Prostate gland (tissue), 2 donors: Measurements from ENCODE around the gene ADAM8.

Experiments
- POLR2A ChIP-seq: fragments of 450-650 bp; IDR thresholded peaks from one replicate; pipeline ENCODE4 v1.6.1; 2016; ENCODE audit warnings: antibody characterized with exemption, mild to moderate bottlenecking
- POLR2AphosphoS5 ChIP-seq: sonication (generic); formaldehyde crosslinking; IDR thresholded peaks from one replicate; pipeline ENCODE4 v1.6.1; 2017; ENCODE audit warnings: antibody characterized with exemption
- TF ChIP-seq, protein P1 (sequence below), 4 experiments: fragments of 200-600 bp in 2 of 4; fragments of 450-650 bp in 2 of 4; sonication (generic) in 2 of 4; IDR thresholded peaks; 1 replicate in 3 of 4; 2 replicates in 1 of 4; pipeline ENCODE4 v1.5.1; 2016 to 2019; ENCODE audit warnings: antibody characterized with exemption in 4 of 4, mild to moderate bottlenecking in 2 of 4, moderate library complexity in 2 of 4

DNA sequence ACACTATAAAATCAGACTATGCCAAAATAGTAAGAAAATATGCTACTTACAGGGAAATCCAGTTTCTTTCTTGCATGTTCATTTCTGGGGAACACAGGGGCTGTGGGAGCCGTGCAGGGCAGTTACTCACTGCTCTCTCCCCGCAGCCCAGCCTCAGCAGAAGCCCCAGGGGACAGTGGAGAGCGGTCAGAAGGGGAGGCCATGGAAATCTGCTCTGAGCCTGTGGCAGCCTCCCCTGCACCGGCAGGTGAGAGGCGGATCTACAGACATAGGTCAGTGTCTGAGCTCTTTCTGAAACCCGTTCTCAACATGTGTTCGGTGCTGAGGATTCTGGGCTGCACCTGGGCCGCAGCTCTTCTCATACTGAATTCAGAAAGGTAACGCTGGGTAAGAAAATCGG, 34.9 kb upstream of the ADAM8 start:
- TF ChIP-seq, protein P1, sequence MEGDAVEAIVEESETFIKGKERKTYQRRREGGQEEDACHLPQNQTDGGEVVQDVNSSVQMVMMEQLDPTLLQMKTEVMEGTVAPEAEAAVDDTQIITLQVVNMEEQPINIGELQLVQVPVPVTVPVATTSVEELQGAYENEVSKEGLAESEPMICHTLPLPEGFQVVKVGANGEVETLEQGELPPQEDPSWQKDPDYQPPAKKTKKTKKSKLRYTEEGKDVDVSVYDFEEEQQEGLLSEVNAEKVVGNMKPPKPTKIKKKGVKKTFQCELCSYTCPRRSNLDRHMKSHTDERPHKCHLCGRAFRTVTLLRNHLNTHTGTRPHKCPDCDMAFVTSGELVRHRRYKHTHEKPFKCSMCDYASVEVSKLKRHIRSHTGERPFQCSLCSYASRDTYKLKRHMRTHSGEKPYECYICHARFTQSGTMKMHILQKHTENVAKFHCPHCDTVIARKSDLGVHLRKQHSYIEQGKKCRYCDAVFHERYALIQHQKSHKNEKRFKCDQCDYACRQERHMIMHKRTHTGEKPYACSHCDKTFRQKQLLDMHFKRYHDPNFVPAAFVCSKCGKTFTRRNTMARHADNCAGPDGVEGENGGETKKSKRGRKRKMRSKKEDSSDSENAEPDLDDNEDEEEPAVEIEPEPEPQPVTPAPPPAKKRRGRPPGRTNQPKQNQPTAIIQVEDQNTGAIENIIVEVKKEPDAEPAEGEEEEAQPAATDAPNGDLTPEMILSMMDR (IDR thresholded peaks at IDR 0.05), result no peak
- TF ChIP-seq POLR2A (no peak), POLR2AphosphoS5 (no peak)
